Right lobe of liver (tissue), 4 donors: ENCODE measurements around the gene MEF2A.

Experiments
- POLR2A ChIP-seq: fragments of 450-650 bp; IDR thresholded peaks from one replicate; pipeline ENCODE4 v1.6.1; 2017; ENCODE audit warnings: antibody characterized with exemption, mild to moderate bottlenecking
- TF ChIP-seq, protein P1 (sequence below), 4 donors: fragments of 200-600 bp in 3 of 4; fragments of 450-650 bp in 1 of 4; IDR thresholded peaks; one replicate each; pipeline versions ENCODE4 v1.5.1 to v1.8.0; 2016 to 2022; ENCODE audit warnings: antibody characterized with exemption in 4 of 4, mild to moderate bottlenecking in 2 of 4
- donor health status: DM: no; HTN: no; CAD: no.
- donor health status: DM: no; HTN: no; CAD: no.
- donor health status: DM: no; HTN: yes; CAD: no.

GRCh38 chr15:99522288-99522687 lies 43.5 kb upstream of the MEF2A start:
- TF ChIP-seq POLR2A = no peak
- TF ChIP-seq, protein P1, sequence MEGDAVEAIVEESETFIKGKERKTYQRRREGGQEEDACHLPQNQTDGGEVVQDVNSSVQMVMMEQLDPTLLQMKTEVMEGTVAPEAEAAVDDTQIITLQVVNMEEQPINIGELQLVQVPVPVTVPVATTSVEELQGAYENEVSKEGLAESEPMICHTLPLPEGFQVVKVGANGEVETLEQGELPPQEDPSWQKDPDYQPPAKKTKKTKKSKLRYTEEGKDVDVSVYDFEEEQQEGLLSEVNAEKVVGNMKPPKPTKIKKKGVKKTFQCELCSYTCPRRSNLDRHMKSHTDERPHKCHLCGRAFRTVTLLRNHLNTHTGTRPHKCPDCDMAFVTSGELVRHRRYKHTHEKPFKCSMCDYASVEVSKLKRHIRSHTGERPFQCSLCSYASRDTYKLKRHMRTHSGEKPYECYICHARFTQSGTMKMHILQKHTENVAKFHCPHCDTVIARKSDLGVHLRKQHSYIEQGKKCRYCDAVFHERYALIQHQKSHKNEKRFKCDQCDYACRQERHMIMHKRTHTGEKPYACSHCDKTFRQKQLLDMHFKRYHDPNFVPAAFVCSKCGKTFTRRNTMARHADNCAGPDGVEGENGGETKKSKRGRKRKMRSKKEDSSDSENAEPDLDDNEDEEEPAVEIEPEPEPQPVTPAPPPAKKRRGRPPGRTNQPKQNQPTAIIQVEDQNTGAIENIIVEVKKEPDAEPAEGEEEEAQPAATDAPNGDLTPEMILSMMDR (IDR thresholded peaks at IDR 0.05) = no peak
